DLD1 (cell line): Measurements from ENCODE around the gene FKTN.
"Not testable (repeated sequence)": the region's sequence is repeated elsewhere in the genome, so short reads cannot be mapped to it uniquely, and the experiment has no call there.

ENCODE experiments used
- in situ Hi-C: cut with HindIII; loops from 2 replicates; pipeline ENCODE4 v1.10.0; 2017; ENCODE audit warnings: low sequenced_read_pairs

The FKTN gene

DNA sequence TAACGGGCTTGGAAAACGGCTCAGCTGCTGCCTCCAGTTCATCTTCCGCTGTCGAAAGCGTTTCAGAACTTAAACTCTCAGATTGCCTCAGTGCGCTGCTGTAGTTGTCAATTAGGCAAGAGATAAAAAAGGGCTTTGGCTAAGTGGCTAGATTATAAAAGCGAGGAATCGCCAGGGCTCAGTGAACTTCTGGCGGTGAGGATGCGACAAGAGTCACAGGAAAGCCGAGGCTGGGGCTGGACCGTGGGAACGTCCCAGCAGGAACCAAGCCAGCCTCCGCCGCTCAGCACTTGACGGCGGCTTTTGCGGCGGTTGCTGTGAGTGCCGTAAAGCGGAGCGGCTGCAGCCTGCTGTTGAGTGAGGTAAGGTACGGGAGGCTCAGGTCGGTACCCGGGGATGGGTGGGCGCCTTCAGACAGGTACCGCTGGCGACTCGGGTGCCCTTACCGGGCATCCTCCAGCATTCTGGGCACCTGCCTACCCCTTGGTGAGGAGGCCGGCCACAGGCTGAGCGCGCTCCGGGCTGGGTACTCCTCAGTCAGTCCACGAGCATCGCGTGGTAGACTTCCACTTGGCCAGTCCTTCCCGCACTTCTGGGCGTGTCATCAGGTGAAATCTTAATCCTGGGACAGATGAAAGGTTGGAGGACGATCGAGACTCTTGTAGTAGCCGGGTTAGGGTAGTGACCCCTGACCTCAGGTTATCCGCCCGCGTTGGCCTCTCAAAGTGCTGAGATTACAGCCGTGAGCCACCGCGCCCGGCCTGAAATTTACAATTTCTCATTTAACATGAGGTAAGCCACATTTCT, at the start of gene FKTN:
TSS of gene FKTN (plus strand) at position 328 of the 807 bp plus-strand sequence. CDS start 16,902 bp downstream, outside the sequence.
- in situ Hi-C loops = no loop called here

DNA sequence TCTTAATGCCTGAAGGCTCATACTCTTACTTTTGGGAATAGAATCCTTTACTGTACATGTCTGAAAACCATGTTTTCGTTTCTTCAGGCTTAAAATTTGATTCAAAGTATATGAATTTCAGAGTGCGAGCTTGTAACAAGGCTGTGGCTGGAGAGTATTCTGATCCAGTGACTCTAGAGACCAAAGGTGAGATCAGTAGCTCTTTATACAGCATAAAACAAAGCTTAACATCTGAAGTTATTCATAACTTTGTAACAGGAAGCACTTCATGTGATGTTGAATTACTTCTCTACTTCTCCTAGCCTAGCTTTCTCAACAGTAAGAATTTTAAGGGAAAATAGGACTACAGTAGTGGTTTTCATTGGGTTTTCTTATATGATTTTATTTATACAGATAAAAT, 49.4 kb upstream of the FKTN start:
- in situ Hi-C loops = no loop called here

DNA sequence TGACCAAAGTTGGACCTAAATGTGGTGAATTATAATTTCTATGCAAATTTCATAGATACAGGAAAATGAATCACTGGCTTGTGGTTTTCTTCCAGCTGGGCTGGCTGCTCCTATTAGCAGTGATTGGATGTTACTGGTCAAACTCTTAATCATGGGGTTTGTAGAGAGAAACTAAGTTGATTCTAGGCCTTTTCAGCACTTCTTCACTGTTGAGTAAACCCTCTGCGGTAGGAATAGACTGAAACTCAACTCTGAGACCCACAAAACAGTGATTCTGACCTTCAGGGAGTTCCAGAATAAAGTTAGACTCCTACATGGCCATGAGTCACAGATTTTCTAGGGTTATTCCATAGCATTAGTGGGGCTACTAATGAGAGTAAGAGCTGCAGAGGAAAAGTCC, 47.9 kb upstream of the FKTN start:
- in situ Hi-C loops = no loop called here

DNA sequence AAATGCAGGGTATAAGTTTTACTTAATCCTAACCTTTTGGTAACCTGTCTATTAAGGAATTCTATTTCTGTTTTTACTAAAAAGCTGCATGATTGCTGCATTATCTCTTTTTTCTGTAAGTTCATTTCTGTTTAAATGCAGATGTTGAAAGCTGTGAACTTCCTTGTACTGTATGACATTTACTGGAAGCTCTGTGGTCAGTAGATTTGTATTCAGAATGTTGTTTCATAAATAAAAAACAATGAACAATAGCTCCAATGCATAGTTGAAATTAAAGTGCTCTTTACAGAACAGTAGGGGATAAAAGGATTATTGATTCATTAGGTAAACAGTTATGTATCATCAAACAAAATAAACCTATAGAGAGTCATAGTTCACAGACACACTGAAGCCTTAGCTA, 46.5 kb upstream of the FKTN start:
- in situ Hi-C loops = no loop called here

DNA sequence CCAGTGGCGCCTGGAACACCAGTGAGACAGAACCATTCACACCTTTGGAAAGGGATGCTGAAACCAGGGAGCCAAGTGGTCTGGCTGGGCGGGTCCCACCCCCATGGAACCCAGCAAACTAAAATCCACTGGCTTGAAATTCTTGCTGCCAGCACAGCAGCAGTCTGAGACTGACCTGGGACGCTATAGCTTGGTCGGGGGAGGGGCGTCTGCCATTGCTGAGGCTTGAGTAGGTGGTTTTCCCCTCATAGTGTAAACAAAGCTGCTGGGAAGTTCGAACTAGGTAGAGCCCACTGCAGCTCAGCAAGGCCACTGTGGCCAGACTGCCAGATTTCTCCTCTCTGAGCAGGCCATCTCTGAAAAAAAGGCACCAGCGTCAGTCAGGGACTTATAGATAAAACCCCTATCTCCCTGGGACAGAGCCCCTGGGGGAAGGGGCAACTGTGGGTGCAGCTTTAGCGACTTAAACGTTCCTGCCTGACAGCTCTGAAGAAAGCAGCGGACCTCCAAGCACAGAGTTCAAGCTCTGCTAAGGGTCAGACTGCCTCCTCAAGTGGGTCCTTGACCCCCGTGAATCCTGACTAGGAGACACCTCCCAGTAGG, 42.0 kb upstream of the FKTN start:
- in situ Hi-C loops = no loop called here

DNA sequence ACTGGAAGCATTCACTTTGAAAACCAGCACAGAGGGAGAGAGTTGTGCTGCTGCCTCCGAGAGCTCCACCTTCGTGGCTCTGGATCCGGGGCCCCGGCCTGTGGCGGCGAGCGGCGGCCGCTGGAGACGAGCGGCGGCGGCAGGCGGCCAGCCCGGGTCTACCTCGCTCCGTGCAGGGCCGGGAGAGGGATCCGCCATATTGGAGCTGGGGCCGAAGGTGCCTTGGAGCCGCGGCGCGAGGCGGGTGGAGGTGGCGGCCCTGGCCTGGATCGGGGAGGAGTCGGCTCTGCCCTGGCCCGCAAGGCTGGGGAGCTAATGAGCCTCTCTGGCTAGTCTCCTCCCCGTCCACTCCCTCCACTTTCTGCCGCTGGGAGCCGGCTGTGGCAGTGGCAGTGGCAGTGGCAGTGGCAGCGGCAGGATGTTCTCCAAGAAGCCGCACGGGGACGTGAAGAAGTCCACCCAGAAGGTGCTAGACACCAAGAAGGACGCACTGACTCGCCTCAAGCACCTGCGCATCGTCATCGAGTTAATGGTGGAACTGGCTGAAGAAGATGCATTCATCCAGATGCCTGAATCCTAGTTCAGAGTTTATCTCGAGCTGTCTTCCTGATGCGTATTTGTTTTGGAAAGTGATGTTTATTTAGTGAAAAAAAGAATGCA, 38.1 kb upstream of the FKTN start:
- in situ Hi-C loops = not testable (repeated sequence)

DNA sequence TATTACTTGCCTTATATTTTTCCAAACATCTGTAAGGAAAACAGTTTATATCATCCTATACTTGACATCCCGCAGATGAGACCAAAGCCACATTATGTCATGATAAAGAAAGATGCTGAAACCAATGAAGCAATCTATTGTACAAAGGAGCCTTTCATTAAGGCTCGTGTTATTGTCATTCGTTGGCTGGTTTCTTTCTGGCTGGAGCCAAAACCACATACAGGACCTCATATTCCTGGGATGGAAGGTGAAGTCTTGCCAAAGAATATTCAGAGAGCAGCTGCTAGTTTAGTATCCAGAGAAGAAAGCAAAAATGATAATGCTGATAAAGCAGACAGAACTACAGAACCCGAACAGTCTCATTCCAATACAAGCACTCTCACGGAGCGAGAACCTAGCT, 36.9 kb upstream of the FKTN start:
- in situ Hi-C loops = not testable (repeated sequence)

DNA sequence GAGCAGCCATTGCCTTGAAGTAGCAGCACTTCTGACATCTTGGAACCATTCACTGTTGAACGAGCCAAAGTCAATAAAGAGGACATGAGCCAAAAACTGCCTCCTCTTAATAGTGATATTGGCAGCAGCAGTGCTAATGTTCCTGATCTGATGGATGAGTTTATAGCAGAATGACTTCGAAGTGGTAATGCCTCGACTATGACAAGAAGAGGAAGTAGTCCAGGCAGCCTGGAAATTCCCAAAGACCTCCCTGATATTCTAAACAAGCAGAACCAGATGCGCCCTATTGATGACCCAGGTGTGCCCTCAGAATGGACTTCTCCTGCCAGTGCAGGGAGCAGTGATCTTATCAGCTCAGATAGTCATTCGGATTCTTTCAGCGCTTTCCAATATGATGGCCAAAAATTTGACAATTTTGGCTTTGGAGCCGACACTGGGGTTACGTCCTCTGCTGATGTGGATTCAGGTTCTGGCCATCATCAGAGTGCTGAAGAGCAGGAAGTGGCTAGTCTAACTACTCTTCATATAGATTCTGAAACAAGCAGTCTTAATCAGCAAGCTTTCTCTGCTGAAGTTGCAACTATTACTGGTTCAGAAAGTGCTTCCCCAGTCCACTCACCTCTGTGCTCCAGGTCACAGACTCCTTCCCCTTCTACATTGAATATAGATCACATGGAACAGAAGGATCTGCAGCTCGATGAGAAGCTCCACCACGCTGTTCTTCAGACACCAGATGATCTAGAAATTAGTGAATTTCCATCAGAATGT, 35.1 kb upstream of the FKTN start:
- in situ Hi-C loops = not testable (repeated sequence)

DNA sequence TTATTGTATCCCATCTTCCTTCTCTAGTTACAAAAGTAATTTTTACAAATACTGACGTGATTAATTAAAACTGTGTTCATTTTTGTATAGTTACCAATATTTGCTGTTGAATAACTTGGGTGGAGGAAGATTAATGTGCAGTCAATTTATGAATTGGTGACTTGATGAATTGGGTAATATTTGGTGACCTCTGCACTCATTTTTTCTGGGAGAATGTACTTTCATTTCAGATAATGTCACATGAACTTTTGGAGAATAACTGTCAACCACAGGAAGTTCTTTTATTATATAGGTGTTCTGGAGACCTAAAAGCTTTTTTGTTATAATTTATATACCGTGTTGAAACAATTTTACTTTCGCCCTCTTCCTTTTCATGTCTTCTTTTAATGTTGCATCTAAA, 26.4 kb upstream of the FKTN start:
- in situ Hi-C loops = no loop called here

DNA sequence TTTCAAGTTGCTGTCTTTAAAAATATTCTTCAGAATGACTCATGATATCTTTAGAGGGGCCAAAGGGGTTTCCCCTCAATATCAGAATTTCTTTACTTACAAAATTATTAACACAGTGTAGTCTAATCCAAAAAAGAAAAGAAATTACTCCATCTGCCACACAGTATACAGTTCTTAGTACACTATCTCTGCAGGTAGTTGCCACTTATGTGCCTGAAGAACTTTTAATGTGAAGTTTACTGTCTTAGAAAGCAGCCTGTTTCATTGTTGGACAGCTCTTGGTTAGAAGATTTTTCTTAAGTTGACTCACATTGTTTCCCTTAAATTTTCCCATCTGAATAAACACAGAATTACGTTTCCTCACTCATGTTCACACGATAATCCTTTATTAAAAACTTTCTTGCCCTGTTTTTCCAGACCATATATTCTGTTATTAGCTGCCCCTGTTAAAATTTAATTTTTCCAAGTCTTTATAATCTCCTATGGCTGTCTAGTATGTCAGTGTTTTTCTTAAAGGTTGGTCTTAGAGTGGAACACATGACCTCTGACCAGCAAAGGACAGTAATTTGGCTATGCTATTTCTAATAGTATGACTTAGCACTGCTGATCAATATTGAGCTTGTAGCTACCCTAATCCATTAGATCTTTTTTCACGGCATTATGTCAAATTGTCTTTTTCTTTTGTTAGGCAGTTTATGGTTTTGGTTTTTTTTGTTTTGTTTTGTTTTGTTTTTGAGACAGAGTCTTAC, 21.8 kb upstream of the FKTN start:
- in situ Hi-C loops = no loop called here

DNA sequence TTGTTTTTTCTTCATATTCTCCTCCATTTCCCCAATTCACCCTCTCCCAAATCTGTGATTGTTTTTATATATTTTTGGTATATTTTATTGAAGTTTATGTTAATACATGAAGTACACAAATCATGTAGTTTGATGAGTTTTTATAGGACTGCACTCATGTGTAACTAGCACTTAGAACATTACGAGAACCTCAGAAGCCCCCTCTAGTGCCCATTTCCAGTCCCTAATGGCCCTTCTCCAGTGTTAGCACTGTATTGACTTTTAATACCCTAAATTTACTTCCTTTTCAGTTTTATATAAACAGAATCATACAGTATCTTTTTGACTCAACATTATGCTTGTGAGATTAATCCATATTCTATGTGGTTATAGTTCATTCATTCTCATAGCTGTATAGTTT, 18.5 kb upstream of the FKTN start:
- in situ Hi-C loops = no loop called here

DNA sequence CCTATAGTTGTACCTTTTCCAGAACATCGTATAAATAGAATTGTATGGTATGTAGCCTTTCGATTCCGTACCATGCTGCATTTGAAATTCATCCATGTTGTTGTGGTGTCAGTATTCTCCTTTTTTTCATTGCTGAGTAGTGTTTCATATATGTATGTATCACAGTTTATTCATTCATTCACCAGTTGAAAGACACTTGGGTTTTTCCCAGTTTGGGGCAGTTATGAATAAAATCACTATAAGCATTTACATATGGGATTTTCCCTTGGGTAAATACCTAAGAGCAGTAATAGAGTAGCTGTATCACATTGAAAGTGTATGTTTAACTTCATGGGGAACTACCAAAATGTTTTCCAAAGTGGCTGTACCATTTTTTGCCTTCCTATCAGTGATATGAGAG, 16.1 kb upstream of the FKTN start:
- in situ Hi-C loops = no loop called here

DNA sequence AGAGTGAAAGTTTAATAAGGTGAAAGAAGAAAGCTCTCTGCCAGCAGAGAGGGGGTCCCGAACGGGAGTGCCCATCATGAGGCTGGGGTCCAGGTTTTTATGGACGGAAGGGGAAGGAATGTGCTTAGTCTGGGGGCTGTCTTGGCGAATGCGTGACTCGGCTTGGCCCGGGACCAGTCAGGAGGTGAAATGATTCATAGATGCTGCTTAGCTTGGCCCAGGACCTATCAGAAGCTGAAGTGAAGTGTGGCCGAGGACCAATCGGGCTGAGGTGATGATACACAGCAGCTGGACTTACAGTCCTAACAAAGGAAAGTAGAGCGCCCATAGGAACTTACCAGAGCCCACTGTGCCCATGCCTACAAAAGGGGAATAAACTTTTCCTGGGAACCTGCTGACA, 3.9 kb upstream of the FKTN start:
- in situ Hi-C loops = no loop called here

DNA sequence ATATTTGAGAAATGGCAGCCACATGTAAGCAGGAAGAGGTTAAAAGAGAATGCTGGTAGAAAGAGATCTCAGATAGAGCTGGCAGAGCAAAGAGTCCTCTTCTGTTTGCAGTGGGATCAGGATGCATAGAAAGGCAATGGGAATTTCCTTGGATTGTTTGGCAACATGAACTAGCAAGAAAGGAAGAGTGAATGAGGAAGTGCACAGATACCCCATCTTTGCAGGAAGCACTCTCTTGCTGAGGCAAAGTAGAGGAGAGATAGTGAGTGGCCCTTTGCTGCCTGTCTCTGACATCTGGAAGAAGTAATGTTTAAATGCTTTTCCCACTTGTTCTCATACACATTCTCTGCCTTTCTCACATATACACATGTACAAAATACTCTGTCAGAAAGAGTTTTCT, 14.5 kb downstream of the FKTN start:
- in situ Hi-C loops = no loop called here

DNA sequence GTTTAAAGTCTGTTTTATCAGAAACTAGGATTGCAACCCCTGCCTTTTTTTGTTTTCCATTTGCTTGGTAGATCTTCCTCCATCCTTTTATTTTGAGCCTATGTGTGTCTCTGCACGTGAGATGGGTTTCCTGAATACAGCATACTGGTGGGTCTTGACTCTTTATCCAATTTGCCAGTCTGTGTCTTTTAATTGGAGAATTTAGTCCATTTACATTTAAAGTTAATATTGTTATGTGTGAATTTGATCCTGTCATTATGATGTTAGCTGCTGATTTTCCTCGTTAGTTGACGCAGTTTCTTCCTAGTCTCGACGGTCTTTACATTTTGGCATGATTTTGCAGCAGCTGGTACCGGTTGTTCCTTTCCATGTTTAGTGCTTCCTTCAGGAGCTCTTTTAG, 22.0 kb downstream of the FKTN start:
- in situ Hi-C loops = not testable (repeated sequence)

DNA sequence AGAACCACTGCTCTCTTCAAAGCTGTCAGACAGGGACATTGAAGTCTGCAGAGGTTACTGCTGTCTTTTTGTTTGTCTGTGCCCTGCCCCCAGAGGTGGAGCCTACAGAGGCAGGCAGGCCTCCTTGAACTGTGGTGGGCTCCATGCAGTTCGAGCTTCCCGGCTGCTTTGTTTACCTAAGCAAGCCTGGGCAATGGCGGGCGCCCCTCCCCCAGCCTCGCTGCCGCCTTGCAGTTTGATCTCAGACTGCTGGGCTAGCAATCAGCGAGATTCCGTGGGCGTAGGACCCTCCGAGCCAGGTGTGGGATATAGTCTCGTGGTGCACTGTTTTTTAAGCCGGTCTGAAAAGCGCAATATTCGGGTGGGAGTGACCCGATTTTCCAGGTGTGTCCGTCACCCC, 23.6 kb downstream of the FKTN start:
- in situ Hi-C loops = not testable (repeated sequence)

DNA sequence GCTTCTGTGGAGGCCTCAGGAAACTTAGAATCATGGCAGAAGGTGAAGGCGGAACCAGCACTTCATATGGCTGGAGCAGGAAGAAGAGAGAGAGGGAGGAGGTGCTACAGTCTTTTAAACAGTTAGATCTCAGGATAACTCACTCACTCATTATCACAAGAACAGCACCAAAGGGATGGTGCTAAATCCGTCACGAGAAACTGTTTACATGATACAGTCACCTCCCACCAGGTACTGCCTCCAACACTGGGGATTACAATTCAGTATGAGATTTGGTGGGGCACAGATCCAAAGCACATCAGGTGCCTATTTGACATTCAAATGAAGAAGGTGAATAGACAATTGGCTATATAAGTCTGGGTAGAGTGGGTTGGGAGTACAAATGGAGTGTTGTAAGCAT, 35.2 kb downstream of the FKTN start:
- in situ Hi-C loops = no loop called here

DNA sequence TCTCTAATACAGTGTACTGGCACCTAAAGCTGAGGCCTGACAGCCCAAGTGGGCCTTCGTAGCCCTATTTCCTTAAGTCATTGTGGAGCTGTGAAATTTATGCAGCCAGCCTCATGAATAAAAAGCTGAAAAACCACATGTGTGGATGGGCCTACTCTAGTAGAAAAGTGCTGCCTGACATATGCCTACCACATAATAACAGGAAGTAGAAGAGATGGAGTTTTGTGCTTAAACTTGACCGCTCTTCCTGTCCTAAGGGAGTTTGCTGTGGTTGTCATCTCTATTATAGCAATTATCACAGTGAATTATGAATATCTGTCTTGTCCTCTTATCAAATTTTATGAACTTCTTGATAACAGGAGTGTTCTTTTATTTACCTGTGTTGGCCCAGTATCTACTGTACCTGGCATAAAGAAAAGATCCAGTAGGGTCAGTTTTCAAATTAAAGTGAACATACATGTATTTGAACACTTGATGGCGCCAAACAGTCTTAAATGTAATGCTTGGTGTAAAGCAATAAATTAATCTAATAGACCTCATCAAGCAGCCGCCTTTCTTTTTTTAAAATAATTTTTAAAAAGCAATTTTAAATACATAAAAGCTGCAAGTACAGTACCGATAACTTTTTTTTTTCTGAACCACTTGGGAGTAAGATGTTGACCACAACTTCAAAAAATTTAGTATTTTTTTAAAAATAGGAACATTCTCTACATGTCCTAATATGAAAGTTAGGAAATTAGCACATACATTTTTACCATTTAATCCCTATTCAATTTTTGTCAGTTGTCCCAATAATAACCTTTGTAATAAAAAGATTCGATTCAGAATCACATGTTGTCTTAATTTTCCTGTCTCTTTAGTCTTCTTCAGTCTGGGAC, 51.0 kb downstream of the FKTN start:
- in situ Hi-C loops = no loop called here

DNA sequence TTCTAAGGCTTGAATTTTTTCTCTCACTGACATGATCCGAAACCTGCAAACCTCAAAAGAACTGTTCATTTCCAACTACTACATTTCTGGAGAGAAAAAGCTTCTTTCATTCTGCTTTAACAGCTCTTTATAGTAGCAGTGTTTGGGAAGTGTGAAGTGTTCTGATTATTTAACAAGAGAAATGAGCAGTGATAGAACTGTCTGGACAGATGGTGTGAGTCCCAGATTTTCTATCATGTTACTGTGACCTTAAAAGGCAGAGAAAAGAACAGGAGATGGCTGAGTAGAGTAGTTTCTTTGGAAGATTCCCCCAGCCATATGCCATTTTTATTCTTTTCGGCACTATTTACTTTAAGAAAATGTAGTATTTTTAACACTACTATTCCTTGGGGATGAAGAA, 63.1 kb downstream of the FKTN start:
- in situ Hi-C loops = no loop called here

DNA sequence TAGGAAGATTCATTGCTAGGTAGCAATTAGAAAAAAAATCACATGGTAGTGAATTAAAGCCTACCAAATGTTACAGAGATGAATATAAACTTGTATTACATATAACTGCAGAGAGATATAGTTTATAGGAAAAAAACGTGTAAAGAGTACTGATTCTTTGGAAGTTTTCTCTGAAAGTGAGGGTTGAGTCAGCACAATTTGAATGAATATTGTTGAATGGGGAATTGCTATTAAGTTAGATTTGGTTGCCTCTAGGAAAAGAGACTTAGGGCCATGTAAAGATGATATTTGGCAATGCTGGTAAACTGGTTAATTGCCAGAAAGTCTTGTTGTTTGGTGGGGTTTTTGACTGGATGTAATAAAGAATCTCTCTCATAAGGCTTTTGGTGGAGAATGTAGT, 67.2 kb downstream of the FKTN start:
- in situ Hi-C loops = no loop called here
